Stimulated activated CD4-positive, alpha-beta T cell treated with anti-CD3 and anti-CD28 coated beads, Interleukin-2, amount 100 ng/mL, for 48 hours (primary cell): ENCODE measurements around the gene TRPM2.
"Not testable (repeated sequence)": the region's sequence is repeated elsewhere in the genome, so short reads cannot be mapped to it uniquely, and the experiment has no call there.

Experiments used
- DNase-seq, 2 donors: peaks; one replicate each; pipeline ENCODE4 v3.0.0-alpha.2; 2020

Gene TRPM2

GRCh38 chr21:44335266-44336059 lies 18.0 kb upstream of the TRPM2 start:
- no peak for DNase-seq

GRCh38 chr21:44337449-44337848 lies 16.0 kb upstream of the TRPM2 start:
- DNase-seq = no peak

GRCh38 chr21:44337941-44338895 lies 15.2 kb upstream of the TRPM2 start:
- no peak for DNase-seq

GRCh38 chr21:44338971-44339910 lies 14.2 kb upstream of the TRPM2 start, which contains the start of gene CFAP410:
CFAP410 (minus strand) TSS chr21:44339390; CDS start chr21:44339194, 196 bp downstream.
- peak; percentile 89 to 92 for DNase-seq

DNA sequence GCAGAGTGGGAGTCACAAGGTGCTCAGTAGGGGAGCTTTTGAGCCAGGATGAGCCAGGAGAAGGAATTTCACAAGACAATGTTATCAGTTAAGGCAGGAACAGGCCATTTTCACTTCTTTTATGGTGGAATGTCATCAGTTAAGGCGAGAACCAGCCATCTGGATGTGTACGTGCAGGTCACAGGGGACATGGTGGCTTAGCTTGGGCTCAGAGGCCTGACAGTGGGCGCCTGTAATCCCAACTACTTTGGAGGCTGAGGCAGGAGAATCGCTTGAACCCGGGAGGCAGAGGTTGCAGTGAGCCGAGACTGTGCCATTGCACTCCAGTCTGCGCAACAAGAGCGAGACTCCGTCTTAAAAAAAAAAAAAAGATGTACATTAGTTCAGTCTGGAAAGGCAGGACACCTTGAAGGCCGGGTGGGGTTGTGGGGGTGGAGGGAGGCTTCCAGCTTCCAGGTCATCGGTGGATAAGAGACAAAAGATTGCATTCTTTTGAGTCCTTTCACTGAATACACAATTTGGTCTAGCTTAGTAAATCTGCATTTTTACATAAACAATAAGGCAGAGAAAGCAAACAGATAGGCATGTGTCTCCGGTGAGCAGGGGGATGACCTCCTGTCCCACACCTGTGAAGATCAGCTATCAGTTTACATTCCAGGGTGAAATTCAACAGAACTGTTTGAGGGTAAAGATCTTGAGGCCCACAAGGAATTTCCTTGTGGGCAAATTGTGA lies 11.5 kb upstream of the TRPM2 start:
- DNase-seq = not testable (repeated sequence)

- not testable (repeated sequence) for DNase-seq
Measured at GRCh38 chr21:44342981-44343380, 10.4 kb upstream of the TRPM2 start.

DNA sequence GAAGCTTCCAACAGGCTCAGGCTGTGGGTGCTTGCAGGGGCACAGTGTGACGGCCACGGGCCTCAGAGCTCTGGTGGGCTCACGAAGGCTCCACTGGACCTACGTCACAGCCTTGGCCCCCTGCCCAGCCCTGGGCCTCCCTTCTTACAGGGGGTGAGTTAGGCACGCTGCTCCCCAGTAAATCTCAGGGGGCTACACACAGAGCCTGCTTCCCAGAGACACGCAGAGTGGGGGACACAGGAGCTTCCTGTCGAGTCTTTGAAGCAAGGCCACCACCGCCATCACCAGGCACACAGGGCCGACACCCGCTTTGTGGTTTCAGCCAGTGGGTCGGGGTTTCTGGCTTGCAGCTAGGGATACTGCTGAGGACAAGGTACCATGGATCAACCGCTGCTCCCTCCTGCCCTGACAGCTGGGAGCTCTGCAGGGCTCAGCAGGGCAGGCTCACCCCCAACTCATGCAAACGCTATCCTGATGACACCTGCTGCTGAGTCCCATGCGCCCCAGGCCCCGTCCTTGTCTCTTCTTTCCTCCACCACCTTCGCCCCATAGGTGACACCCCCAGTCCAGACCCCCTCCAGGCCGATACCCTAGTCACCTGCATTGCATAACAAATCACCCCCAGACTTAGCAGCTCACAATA lies 8.8 kb upstream of the TRPM2 start:
- DNase-seq = no peak

- DNase-seq = no peak
Measured at GRCh38 chr21:44345495-44345894, 7.9 kb upstream of the TRPM2 start.

- DNase-seq = no peak
Measured at GRCh38 chr21:44347911-44348451, 5.4 kb upstream of the TRPM2 start.

GRCh38 chr21:44348861-44349260 lies 4.6 kb upstream of the TRPM2 start:
- no peak for DNase-seq

- no peak for DNase-seq
Measured at GRCh38 chr21:44349416-44349846, 4.0 kb upstream of the TRPM2 start.

DNA sequence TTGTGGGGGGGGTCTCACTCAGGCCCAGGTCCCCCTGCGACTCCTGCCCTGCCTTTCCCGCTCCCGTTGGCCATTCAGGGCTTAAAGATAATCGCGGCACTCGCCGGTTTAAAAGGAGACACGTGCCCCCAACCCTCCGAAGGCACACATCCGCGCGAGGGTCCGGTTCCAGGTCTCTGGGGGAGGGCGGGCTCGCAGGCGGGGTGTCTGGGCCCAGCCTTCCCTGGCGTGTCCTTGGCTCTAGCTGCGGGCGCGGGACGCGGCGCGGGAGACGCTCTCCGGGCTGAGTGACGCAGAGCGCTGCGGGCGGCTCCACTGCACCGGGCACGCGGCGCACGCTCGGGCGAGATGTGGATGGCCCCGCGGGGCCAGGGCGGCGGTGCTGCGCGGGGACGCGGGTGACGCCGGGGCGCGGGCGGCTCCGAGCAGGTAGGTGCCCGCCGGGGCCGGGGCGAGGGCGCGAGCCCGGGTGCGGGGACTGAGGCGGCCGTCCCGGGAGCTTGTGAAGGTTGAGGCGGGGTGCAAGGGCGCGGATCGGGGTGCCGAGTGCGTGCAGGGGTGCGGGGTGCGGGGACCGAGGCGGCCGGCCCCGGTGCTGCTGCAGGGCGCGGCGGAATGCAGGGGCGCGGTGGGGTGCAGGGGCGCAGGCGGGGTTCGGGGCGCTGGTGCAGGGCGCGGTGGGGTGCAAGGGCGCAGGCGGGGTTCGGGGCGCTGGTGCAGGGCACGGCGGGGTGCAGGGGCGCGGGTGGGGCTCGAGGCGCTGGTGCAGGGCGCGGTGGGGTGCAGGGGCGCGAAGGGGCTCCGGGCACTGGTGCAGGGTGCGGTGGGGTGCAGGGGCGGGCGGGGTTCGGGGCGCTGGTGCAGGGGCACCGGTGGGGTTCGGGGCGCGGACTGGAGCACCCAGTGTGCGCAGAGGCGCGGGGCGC lies 3.3 kb upstream of the TRPM2 start:
- no peak for DNase-seq

GRCh38 chr21:44350773-44351481 lies 2.5 kb upstream of the TRPM2 start:
- no peak for DNase-seq

DNA sequence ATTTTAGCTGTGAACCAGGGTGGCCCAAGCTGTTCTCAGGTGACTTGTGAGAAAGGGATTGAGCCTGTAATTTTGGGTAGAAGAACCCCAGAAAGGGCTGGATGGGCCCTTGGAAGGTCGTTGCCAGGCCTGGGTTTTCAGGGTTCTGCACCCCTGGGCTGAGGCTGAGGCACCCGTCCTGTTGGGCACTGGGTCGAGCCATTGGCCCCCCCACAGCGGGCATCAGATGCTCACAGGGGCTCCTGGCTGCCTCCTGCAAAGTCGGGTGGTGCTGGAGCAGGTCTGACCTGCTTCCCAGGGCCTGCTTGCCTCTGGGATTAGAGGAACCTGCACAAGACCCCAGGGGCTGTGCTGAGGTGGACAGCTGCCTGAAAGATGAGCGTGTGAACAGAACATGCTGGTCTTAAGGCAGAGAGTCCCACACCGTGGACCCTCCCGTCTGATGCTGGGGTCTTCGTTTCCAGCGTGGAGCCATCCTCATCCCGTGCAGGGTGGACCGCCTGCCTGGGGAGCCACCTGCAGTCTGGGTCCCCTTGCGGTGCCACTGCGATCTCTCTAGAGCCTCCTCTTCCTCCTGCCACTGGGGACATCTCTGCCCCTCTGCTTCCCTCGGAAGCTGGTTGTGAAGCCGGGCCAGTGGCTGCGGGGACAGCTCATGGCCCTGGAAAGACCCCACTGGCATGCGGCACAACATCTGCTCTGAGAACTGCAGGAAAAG lies 1.7 kb upstream of the TRPM2 start:
- no peak for DNase-seq

DNA sequence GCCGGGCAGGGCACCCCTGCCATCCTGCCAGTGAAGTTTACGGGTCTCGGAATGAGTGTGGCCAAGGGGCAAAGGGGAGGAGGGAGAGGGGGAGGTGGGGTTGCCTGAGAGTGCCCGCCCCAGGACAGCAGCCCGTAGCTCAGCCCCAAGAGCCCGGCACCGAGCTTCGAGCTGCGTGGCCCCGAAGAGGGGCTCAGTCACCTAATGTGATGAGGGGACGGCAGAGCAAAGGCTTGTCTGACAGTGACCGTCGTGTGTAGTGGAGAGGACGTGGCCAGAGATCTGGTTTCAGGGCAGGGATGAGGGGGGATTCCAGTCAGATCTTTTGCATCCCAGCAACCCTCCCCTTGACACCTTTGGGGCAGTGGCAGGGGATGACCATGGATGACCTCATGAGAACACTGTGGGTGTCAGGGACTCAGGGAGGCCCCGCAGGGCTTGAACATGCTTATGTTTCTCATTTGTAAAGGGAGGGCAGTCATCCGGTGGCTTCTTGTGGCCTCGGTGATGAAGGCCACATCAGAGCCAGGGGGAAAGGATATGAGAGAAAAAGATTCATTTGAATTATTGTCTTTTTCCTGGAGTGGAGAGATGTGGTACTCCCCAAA lies 1.1 kb upstream of the TRPM2 start:
- DNase-seq = no peak

DNA sequence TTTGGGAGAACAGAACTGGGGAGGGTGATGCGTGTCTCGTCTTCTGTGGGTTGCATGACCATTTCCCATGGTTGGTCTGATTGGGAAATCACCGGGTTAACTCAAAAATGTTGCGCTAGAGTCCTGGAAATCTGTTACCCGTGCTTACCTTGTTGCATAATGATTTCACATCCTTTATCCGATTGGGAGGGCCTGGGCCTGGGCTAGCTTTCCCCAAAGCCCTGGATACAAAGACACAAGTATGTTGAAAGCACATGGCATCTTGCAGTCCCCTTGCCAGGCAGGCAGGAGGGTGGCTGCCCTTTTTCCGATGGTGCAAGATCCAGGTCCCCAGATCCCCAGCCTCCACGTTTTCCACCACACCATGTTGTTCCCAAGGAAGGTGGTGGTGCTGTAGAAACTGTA lies 582 bp downstream of the TRPM2 start:
- DNase-seq = no peak

- DNase-seq = no peak
Measured at GRCh38 chr21:44354775-44355771, 1.7 kb downstream of the TRPM2 start.
